IMR-90 (cell line): Measurements from ENCODE around the gene PARVB.

Experiments used
- CEBPB ChIP-seq: IDR thresholded peaks from 2 replicates; pipeline ENCODE4 v1.6.1; 2012; ENCODE audit warnings: low read depth, low read length, improper control_type of control experiment
- CHD1 ChIP-seq: IDR thresholded peaks from 2 replicates; pipeline ENCODE4 v1.6.1; 2012; ENCODE audit warnings: low read depth, low read length, improper control_type of control experiment
- FOS ChIP-seq: fragments of 150-350 bp; IDR thresholded peaks from 2 replicates; pipeline ENCODE4 v1.6.1; 2016; ENCODE audit warnings: low read depth, low read length
- MAFK ChIP-seq: IDR thresholded peaks from 2 replicates; pipeline ENCODE4 v1.6.1; 2012; ENCODE audit warnings: low read depth, low read length, improper control_type of control experiment
- MAZ ChIP-seq: IDR thresholded peaks from 2 replicates; pipeline ENCODE4 v1.6.1; 2012; ENCODE audit warnings: low read depth, mild to moderate bottlenecking, low read length, improper control_type of control experiment, moderate library complexity, borderline replicate concordance
- MXI1 ChIP-seq: IDR thresholded peaks from 2 replicates; pipeline ENCODE4 v1.6.1; 2012; ENCODE audit warnings: low read depth, mild to moderate bottlenecking, low read length, moderate library complexity, borderline replicate concordance
- POLR2A ChIP-seq: IDR thresholded peaks from 2 replicates; pipeline ENCODE4 v1.6.1; 2012; ENCODE audit warnings: mild to moderate bottlenecking, low read depth, low read length
- RCOR1 ChIP-seq: IDR thresholded peaks from 2 replicates; pipeline ENCODE4 v1.6.1; 2012; ENCODE audit warnings: mild to moderate bottlenecking, low read length, improper control_type of control experiment; ENCODE audit not compliant: insufficient replicate concordance
- RFX5 ChIP-seq: IDR thresholded peaks from 2 replicates; pipeline ENCODE4 v1.8.0; 2012; ENCODE audit warnings: low read depth, mild to moderate bottlenecking, low read length, moderate library complexity
- TF ChIP-seq, protein P1 (sequence below): conservative IDR thresholded peaks from 2 replicates; pipeline ENCODE4 v1.5.1; 2012; ENCODE audit warnings: mild to moderate bottlenecking, low read depth, low read length, improper control_type of control experiment
- TF ChIP-seq, protein P2 (sequence below): fragments of 150-350 bp; IDR thresholded peaks from 2 replicates; pipeline ENCODE4 v1.6.1; 2017; ENCODE audit warnings: mild to moderate bottlenecking, antibody characterized with exemption, low read length, low read depth
- TF ChIP-seq, protein P3 (sequence below): fragments of 150-350 bp; IDR thresholded peaks from 2 replicates; pipeline ENCODE4 v1.6.1; 2016; ENCODE audit warnings: low read depth, mild to moderate bottlenecking, low read length, moderate library complexity, borderline replicate concordance

DNA sequence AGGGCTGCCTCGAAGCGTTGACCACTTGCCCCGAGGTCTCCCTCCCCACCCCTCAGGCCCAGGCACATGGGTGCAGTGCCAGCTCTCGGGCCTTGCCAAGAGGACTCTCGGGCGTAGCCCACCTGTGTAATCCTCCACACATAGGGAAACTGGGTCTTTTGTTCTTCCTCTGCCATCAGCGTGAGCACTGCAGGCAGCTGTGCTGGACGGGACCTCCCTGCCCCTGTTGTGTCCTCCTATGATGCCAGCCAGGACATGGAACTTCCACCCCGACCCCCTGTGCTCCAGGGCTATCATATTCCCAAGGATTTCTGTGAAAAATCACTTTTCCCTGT, 66.4 kb downstream of the PARVB start:
- TF ChIP-seq POLR2A: no peak
- TF ChIP-seq, protein P1, sequence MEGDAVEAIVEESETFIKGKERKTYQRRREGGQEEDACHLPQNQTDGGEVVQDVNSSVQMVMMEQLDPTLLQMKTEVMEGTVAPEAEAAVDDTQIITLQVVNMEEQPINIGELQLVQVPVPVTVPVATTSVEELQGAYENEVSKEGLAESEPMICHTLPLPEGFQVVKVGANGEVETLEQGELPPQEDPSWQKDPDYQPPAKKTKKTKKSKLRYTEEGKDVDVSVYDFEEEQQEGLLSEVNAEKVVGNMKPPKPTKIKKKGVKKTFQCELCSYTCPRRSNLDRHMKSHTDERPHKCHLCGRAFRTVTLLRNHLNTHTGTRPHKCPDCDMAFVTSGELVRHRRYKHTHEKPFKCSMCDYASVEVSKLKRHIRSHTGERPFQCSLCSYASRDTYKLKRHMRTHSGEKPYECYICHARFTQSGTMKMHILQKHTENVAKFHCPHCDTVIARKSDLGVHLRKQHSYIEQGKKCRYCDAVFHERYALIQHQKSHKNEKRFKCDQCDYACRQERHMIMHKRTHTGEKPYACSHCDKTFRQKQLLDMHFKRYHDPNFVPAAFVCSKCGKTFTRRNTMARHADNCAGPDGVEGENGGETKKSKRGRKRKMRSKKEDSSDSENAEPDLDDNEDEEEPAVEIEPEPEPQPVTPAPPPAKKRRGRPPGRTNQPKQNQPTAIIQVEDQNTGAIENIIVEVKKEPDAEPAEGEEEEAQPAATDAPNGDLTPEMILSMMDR: no peak
- TF ChIP-seq, protein P2, sequence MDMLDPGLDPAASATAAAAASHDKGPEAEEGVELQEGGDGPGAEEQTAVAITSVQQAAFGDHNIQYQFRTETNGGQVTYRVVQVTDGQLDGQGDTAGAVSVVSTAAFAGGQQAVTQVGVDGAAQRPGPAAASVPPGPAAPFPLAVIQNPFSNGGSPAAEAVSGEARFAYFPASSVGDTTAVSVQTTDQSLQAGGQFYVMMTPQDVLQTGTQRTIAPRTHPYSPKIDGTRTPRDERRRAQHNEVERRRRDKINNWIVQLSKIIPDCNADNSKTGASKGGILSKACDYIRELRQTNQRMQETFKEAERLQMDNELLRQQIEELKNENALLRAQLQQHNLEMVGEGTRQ: no peak
- TF ChIP-seq CHD1: no peak
- TF ChIP-seq CEBPB: no peak
- no peak for TF ChIP-seq MXI1
- no peak for TF ChIP-seq MAZ
- TF ChIP-seq RFX5: no peak
- TF ChIP-seq, protein P3, sequence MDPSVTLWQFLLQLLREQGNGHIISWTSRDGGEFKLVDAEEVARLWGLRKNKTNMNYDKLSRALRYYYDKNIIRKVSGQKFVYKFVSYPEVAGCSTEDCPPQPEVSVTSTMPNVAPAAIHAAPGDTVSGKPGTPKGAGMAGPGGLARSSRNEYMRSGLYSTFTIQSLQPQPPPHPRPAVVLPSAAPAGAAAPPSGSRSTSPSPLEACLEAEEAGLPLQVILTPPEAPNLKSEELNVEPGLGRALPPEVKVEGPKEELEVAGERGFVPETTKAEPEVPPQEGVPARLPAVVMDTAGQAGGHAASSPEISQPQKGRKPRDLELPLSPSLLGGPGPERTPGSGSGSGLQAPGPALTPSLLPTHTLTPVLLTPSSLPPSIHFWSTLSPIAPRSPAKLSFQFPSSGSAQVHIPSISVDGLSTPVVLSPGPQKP: no peak
- TF ChIP-seq RCOR1: no peak
- TF ChIP-seq FOS: no peak
- no peak for TF ChIP-seq MAFK
